GM21717 (cell line): Measurements from ENCODE around the gene XPO4.

Source experiments
- ATAC-seq: cut with Tn5 transposase; IDR thresholded peaks from one replicate; pipeline ENCODE4 v1.9.1; 2021; ENCODE audit warnings: mild to moderate bottlenecking, moderate library complexity; ENCODE audit not compliant: unreplicated experiment

Gene XPO4

DNA sequence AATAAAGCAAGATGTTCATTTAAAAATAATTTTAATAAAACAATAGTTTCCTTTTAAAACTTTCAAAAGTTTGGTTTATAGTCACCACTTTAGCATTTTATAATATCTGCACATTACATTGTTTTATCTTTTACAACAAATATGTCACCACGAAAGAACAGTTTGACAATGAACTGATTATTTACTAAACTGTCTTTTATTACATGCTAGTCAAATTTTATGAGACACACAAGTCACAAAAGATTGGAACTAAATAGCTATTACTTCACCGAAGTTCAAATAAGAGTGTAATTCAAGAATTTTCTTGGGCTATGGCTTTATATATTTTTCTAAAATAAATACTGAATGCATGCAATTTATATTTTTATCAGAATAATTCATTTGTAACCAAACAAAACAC lies 71.3 kb downstream of the XPO4 start:
- no peak for ATAC-seq

DNA sequence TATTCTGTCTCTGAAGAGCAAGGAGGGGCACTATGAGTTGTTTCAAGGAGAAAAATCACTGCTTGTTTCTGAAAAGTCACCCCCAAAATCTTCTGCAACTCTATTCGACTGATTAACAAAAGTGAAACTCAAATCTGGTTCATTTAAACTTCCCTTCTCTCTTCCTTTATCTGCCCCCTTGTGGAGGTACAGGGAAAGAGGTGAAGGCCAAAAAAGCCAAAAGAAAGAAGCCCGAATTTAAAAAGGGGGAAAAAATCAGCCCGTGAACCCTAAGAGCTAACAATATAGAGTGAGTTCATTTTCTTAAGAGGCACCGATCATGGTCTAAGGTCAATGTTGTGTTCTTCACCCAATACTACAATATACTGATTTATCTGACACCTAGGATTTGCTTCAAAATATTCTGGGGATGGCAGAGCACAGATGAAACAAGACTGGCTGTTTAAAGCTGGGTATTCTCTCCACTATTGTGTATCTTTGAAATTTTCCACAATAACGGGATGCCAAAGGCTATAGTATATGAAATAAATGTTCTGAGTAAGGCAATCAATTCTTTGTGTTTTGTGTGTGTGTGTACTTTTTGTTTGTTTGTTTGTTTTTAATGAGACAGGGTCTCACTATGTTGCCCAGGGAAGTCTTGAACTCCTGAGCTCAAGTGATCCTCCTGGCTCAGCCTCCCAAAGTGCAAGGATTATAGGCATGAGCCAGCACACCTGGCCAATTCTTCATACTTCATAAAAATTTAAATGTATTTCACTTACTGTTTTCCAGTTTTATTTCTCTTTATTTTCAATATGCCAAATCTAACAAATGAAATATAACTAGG lies 73.8 kb downstream of the XPO4 start:
- no peak for ATAC-seq

DNA sequence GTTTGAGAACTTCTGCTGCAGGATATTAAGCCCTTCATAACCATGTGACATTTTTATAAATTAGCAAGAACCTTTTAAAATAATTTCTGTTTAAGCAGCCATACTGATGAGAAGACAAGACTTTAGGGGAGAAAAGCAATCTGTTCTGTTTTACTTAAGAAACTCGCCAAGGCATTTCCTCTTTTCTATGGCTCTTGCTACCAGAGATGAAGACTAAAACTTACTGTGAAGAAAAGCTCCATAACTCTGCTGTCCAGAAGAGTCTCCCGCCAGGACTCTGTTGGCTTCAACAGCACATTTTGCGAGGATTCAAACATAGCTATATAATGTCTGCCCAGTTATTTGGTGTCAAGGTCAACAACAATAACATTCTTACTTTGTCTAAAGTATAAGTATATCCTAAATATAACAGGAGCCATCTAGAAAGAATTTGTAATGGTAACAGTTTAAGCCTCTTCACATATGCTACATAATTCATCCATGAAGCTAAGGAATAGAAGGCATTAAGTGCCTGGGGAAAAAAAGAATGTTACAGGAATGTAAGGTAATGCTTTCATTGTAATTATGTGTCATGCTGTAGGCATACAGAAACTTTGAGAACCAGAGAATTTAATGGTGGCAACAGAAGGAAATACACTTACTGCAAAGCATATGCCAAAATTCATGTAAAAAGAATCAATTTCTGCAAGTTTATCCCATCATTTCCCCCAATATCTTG lies 75.5 kb downstream of the XPO4 start:
- no peak for ATAC-seq

DNA sequence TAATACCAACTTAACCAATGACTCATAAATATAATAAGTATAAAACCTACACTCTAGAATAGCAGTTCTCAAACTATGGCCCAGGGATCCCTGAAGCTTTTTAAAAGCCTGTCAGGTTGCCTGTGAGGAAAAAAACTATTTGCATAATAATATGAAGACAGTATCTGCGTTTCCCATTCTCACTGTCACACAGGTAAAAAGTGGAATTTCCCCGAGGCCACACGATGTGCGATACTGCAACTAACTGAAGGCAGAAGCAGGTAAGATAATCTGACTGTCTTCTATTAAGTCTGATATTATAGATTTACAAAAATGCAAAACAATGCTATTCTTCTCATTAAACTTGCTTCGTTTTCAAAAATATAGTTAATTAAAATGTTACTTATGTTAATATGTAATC lies 76.2 kb downstream of the XPO4 start:
- ATAC-seq = no peak

DNA sequence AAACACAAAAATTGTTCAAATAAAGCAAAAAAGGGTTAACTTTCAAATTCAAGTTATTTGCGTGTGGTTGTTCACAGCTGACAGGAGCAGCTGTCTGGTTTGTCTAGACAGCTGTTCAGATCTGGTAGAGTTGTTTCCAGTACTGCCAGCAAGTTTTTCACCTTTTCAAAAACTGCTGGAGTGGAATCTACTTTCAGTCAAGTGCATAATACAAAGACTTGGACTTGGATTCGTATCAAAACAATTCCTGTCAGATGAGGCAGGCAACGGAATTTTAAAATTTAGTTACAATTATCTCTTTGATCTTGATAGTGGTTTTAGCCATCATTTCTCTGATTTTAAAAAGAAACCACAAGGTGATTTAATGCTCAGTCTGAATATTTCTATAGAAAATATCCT lies 77.1 kb downstream of the XPO4 start:
- ATAC-seq = no peak

DNA sequence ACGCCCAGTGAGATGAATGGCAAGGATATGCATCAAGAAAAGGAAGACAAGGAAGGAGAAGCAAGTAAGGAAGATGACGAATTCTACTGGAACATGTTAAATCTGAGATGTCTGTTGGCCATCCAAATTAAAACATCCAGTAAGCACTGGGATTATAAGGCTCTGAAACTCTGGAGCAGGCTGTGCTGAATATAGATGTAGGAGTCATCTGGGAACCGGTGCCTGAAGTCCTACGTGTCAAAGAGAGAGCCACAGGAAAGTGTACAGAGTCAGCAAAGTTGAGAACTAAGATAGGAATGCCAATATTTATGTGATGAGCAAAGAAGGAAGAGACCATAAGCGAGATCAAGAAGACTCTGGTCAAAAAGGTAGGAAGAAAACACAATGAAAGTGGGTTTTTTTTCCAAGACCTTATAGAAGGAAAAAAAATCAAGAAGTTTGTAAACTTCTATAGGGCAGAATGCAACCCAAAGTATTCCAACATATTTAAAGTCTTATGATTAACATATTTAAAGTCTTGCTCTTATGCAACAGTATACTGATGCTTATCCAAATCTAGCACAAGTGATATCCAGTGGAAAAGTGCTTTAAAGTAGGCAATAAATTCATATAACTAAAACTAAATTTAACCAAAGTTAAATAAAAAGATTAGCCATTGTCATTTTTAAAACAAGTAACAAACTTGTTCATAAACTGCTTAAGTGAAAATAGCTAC lies 77.6 kb downstream of the XPO4 start:
- ATAC-seq = no peak

DNA sequence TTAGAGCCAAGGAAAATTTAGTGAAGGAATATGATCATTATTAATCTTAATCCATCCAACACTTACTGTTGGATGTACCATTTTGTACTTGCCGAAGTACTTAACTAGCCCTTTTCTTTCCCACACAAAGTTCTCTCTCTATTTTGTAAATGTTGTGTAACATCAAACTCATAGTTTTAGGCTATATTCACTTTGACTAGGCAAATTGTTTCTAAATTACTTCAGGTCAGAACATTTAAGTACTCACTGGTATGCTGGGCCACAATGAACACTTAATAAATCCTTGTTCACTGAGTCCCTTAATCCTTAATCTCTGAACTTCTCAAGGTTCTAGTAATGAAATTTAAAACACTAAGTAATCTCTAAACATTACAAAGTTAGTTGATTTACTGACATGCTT lies 79.5 kb downstream of the XPO4 start:
- ATAC-seq = no peak

DNA sequence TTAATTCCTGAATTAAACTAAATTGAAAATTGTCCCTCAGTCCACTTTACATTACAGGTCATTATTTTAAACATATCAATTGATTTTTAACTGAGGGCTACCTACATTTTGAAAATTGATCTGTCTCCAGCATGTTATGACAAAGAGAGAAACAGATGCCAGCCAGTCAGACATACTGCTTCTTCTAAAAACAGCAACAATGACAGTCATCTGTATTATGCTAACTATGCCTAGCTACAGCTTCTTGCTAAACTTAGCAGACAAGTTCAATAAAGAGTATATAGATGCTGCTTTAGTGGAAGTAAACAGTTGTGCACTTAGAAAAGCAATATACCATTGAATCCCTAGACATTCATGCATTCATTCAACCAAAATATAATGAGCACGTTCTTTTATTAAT lies 80.1 kb downstream of the XPO4 start:
- ATAC-seq = no peak

DNA sequence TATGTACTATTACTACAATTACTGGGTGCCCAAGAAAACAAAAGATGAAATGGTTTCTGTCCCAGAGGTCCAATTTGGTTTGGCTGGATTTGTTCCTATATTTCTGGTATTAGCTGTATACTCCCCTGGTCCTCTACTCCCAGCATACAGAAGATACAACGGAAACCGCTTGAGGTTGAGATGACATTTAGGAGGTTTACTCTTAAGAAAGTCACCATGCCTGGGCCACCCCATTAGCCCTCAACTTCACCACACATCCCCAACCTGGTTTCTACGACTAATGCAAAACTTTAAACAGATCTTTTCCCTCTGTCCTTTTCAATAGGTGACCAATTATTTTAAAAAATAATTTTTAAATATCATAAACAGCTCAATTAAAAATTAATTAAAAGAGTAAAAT lies 82.8 kb downstream of the XPO4 start:
- no peak for ATAC-seq

DNA sequence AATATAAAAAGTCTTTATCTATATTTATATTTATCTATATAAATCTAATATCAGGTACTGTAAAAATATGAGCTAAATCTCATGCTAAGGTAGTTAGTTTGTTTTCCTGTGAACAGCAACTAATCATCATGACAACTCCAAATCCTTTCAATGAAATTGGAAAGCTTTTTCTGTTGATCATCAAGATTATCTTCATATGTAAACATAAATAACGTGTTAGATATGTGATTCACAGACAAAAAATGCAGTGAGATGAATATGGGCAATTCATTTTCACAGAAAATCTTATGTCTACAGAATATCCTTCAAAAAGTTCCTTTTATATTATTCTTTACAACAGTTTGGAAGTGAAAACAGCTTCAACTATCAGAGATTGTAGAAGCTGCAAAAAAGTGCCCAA lies 87.1 kb downstream of the XPO4 start:
- ATAC-seq = no peak

DNA sequence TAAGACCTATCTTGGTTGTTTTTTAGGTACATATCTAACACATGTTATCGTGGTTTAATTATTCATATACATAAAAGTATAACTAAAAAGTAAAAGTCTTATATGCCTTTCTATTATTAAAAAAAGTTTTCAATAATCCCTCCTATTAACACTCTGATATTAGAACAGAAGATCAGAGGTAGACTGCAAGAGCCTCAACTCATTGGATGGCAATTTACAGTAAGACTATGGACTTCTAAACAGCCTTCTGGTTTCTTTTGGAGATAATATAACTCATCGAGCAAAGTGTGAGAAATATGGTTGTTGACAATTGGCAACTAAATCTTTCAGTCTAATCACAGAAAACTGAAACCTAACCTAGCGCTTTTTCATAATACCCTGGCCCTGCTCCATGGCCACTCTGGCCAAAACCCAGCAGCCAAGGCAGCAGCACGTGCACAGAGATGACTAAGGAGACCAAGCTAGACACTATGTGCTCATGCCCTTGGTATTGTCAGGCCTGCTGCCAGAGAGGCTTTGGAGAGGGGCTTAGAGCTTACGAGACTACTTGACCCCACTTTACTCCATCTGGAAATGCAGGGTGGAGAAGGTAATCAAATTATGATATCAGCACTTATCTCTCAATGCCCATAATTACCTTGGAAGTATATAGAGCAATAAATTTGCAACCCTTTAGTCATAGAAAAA lies 88.2 kb downstream of the XPO4 start:
- ATAC-seq = no peak

DNA sequence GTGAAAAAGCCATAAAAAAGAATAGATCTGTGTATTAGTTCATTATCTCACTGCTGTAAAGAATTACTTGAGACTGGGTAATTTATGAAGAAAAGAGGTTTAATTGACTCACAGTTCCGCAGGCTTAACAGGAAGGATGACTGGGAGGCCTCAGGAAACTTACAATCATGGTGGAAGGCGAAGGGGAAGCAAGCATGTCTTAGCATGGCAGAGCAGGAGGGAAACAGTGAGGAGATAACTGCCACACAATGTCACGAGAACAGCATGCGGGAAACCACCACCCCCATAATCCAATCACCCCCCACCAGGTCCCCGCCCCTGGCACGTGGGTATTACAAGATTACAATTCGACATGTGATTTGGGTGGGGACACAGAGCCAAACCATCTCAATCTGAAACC lies 89.7 kb downstream of the XPO4 start:
- ATAC-seq = no peak

DNA sequence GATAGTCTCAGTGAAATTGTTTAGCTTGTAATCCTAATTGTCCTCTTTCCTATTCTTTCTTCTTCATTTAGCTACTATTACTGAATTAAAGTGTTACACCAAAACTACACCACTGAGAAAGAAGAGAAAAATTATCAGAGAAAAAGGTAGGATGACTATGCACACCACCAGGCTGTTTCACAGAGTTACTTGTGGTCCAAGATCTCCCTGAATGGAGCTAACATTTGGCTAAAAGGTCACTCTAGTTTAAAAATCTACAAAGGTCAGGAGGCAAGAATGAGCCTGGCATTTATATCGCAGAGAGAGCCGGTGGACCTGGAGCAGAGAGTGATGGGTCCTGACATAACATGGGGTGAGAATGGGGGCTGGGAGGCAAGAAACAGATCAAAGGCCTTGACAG lies 91.7 kb downstream of the XPO4 start:
- ATAC-seq = no peak

DNA sequence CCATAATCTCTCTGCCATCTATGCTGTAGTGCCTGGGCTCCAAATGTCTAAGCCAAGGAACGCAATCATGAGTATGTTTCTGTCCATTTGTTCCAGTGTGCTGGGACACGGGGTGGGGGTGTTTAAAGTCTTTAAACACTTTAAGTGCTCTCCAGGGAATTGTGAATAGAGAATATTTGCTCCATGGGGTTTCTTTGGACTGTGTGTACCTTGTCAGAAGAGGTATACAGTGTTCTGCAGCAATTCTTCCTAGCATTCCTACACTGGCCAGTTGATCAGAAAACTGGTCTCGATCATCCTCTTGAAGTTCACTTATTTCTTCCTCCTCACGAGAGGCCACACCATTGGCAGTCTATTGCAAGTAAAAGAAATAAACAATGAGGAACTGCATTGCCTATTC lies 93.7 kb downstream of the XPO4 start:
- no peak for ATAC-seq

DNA sequence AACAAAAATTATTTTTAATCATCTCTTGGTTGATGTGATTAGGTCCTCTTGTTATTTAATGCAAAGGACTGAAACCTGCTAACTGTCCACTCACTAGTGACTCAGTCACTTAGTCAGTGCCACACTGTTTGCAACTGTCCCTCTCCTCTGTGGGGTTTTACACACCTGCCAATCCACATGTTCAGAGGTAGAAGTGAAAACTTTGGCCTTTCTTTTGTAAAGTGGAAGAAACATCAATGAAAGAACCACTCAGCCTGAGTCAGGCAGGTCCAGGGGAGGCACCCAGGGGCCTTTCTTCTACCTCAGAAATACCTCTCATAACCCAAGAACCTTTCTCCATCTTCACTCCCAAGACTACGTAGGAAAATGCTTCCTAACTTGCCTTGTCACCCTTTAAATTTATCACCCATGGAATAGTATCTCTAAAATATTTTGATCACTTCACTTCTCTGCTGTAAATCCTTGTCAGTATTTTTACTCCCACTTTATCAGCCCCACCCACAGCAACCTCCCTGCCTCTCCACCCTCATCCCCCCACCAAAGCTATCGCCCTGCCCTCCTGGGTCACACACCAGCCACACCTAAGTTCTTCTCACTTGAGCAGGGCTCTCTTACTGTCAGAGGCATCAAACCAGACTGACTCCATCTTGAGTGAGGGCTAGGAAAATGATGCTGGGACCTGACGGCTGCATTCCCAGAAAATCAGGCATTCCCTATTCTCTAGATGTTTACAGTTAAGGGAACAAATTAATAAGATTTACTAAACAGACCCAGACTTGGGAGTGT lies 99.2 kb downstream of the XPO4 start:
- no peak for ATAC-seq

DNA sequence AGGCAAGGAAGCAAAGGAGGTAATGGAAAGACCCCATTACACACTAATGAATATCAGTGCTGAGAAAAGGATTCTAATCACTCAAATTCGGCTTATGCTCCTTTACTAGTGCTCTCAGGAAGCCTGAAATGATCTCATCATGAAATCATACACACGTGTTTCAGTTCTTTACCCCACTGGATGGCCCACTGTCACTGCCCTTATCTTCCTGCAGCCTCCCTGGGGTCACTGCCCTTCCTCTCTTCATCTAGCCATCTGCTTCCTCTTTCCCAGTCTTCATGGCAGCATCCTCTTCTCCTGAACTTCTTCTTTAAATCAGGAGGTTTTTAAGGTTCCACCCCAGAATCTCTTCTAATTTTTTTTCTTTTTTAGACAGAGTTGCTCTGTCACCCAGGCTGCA lies 100.8 kb downstream of the XPO4 start:
- ATAC-seq = no peak

DNA sequence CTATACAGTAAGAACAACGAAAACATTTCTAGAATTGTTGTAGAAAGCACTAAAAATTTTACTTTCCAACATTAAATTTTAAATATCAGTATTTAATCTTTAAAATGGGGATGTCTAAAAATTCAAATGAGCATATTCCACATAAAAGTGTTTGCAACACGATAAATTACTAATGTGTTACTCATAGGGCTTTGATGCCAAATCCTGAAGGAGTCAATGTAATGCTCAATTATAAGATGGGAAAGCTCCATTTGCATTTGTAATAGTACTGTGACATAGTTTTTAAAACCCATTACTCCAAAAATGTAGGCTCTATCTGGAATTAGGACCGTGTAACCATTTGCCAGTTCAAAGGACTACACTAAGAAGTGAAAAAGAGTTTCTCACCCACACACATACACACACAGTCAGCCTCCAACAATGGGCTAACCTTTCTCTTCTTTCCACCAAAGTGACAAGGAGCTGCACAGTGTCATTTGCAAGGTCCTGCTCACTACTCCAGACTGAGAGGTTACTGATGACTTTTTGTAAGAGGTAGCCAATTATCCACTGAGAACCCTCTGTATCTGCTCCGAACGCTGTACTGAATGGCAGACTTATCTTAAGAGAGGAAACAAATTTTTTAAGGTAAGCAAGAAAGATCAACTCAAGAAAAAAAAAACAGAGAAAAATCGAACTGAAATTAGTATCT lies 102.7 kb downstream of the XPO4 start:
- no peak for ATAC-seq

DNA sequence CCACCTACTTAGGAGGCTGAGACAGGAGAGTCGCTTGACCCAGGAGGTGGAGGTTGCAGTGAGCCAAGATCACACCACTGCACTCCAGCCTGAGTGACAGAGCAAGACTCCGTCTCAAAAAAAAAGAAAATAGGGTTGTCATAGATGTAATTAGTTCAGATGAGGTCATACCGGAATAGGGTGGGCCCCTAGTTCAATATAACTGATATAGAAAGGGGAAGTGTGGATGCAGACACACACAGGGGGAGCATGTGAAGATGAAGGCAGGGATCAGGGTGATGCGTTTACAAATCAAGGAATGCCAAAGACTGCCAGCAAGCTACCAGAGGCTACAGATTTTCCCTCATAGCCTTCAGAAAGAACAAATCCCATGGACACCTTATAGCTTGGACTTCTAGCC lies 104.5 kb downstream of the XPO4 start:
- no peak for ATAC-seq

DNA sequence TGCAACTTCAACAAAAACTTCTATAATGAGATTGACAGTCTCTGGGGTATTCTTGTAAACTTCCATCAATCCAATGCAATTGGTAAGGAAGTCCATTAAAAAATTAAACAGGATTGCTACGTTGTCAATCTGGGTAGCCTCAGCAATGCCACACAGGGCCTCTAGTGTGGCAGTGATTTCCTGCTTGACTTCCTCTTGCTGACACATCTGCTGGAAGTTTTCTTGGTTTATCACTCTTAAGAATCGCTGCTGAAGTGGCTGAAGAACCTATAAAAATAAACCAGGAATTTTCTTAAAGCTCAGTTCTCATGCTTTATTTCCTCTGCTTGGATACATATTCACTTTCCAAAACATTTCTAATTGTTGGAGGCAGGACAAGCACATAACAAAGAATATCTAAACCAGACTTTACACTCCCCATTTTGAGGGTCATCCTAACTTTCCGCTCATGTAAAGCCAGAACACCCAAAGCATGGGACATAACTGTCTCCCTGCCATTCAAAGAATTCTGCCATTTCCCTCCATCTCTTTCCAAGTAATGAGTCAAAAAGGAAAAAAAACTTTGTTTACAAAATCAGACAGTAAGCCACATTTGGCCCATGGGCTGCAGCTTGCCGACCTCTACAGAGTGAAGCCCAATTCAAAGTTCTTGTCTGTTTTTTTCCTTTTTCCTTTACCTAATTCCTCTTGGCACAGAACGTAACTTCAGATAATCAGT lies 105.6 kb downstream of the XPO4 start:
- ATAC-seq = no peak
